Uterus (tissue), 4 donors: ENCODE measurements around the gene MB. TPM values are rescaled to one million over a fixed set of nuclear protein-coding genes. Genes with fewer than 3 reads are reported as not detected.

Experiments used
- DNase-seq, 2 donors: peaks; one replicate each; pipeline ENCODE4 v3.0.0-alpha.2; 2019 to 2020
- H3K27ac ChIP-seq, 2 donors: fragments of 200-600 bp; sonication (generic); 1 replicate in 1 of 2; 2 replicates in 1 of 2; pipeline ENCODE4 v1.5.1; 2016 to 2018
- H3K27me3 ChIP-seq, 2 donors: fragments of 200-600 bp; sonication (generic); one replicate each; pipeline ENCODE4 v1.5.1; 2018 to 2019; ENCODE audit warnings: control low read depth in 1 of 2
- H3K36me3 ChIP-seq, 2 donors: fragments of 200-600 bp; sonication (generic); one replicate each; pipeline ENCODE4 v1.5.1; 2019; ENCODE audit warnings: control low read depth in 1 of 2
- H3K4me1 ChIP-seq, 2 donors: fragments of 200-600 bp; sonication (generic); one replicate each; pipeline ENCODE4 v1.5.1; 2018 to 2019; ENCODE audit warnings: control low read depth in 1 of 2
- H3K4me3 ChIP-seq, 2 donors: fragments of 200-600 bp; sonication (generic); 1 replicate in 1 of 2; 2 replicates in 1 of 2; pipeline ENCODE4 v1.5.1; 2018 to 2019; ENCODE audit warnings: mild to moderate bottlenecking in 1 of 2
- H3K9me3 ChIP-seq, 2 donors: fragments of 200-600 bp; sonication (generic); one replicate each; pipeline ENCODE4 v1.5.1; 2019; ENCODE audit warnings: control low read depth in 1 of 2
- CTCF ChIP-seq, 4 experiments: fragments of 200-600 bp in 2 of 4; fragments of 450-650 bp in 2 of 4; sonication (generic) in 2 of 4; IDR thresholded peaks; one replicate each; pipeline ENCODE4 v1.5.1; 2016 to 2019; ENCODE audit warnings: antibody characterized with exemption in 4 of 4, mild to moderate bottlenecking in 2 of 4, moderate library complexity in 1 of 4
- POLR2A ChIP-seq, 2 donors: fragments of 450-650 bp; IDR thresholded peaks; one replicate each; pipeline ENCODE4 v1.6.1; 2016; ENCODE audit warnings: antibody characterized with exemption in 2 of 2, mild to moderate bottlenecking in 1 of 2, moderate library complexity in 1 of 2
- intact Hi-C: fragments of 100-400 bp; cut with DNase I; formaldehyde crosslinking; loops from one replicate; pipeline ENCODE4 v1.15.1; 2023; ENCODE audit warnings: low total_unique reads
- total RNA-seq, 4 donors: library from RNA; depleted of rRNA in 3 of 4; stranded (reverse); fragments of >200 nt in 3 of 4; gene quantifications; one replicate each; pipeline versions ENCODE4 v1.1.0 to v1.2.4, GENCODE V29; 2014 to 2023
- donor health status: DM: yes; HTN: yes; CAD: no.

Gene MB
- total RNA-seq, 4 donors from 2014 or later: 1.8 to 2.5 TPM; not detected in 2

GRCh38 chr22:35592418-35592967 is 24.6 kb downstream of the MB start:
- Histone ChIP-seq H3K27me3 (no peaks in the 10 kb centered on the region), H3K4me1 (peaks cover 0 to 8% of the 10 kb centered on the region in 2 donors), H3K27ac (peak overlapping the region; percentile 75 to 79), H3K36me3 (no peaks in the 10 kb centered on the region), H3K9me3 (no peaks in the 10 kb centered on the region), H3K4me3 (no peak overlapping the region)
- peak in 1 of 2 donors; percentile 27 for DNase-seq
- intact Hi-C loops: no loop called here
- TF ChIP-seq POLR2A (IDR thresholded peaks at IDR 0.05): no peak
- TF ChIP-seq CTCF (IDR thresholded peaks at IDR 0.05): no peak

GRCh38 chr22:35591714-35592417 is 25.3 kb downstream of the MB start:
- no peak overlapping the region for H3K4me3 ChIP-seq
- no peaks in the 10 kb centered on the region for H3K9me3 ChIP-seq
- intact Hi-C loops: no loop called here
- H3K4me1 ChIP-seq: peaks cover 0 to 8% of the 10 kb centered on the region in 2 donors
- no peaks in the 10 kb centered on the region for H3K36me3 ChIP-seq
- no peaks in the 10 kb centered on the region for H3K27me3 ChIP-seq
- TF ChIP-seq CTCF (IDR thresholded peaks at IDR 0.05) (no peak), POLR2A (IDR thresholded peaks at IDR 0.05) (no peak)
- peak overlapping the region; percentile 75 to 79 for H3K27ac ChIP-seq
- no peak for DNase-seq

- intact Hi-C loops: no loop called here
- Histone ChIP-seq H3K9me3 (no peaks in the 10 kb centered on the region), H3K27ac (peak overlapping the region; percentile 28 to 58), H3K36me3 (no peaks in the 10 kb centered on the region), H3K27me3 (no peaks in the 10 kb centered on the region), H3K4me3 (no peak overlapping the region), H3K4me1 (peaks cover 0 to 8% of the 10 kb centered on the region in 2 donors)
- no peak for TF ChIP-seq CTCF (IDR thresholded peaks at IDR 0.05)
- TF ChIP-seq POLR2A (IDR thresholded peaks at IDR 0.05): no peak
- DNase-seq: no peak
Measured at GRCh38 chr22:35590634-35591295, 26.4 kb downstream of the MB start.

GRCh38 chr22:35589756-35590093 is 27.4 kb downstream of the MB start:
- no peak for DNase-seq
- H3K36me3 ChIP-seq: no peaks in the 10 kb centered on the region
- no peak for TF ChIP-seq CTCF (IDR thresholded peaks at IDR 0.05)
- peak overlapping the region; percentile 58 to 74 for H3K27ac ChIP-seq
- no peaks in the 10 kb centered on the region for H3K9me3 ChIP-seq
- H3K4me1 ChIP-seq: peaks cover 0 to 8% of the 10 kb centered on the region in 2 donors
- H3K27me3 ChIP-seq: no peaks in the 10 kb centered on the region
- intact Hi-C loops: no loop called here
- no peak overlapping the region for H3K4me3 ChIP-seq
